ENCODE data around the gene EPB42.
"Not testable (repeated sequence)": the region's sequence is repeated elsewhere in the genome, so short reads cannot be mapped to it uniquely, and the experiment has no call there.

EPB42 gene

GRCh38 chr15:43184407-43185124 is 36.3 kb downstream of the EPB42 start:
- DNase-seq, result no peak

GRCh38 chr15:43183270-43183669 is 37.5 kb downstream of the EPB42 start:
- DNase-seq, result no peak

- DNase-seq, result not testable (repeated sequence)
Measured at GRCh38 chr15:43177147-43177546, 43.7 kb downstream of the EPB42 start.

DNA sequence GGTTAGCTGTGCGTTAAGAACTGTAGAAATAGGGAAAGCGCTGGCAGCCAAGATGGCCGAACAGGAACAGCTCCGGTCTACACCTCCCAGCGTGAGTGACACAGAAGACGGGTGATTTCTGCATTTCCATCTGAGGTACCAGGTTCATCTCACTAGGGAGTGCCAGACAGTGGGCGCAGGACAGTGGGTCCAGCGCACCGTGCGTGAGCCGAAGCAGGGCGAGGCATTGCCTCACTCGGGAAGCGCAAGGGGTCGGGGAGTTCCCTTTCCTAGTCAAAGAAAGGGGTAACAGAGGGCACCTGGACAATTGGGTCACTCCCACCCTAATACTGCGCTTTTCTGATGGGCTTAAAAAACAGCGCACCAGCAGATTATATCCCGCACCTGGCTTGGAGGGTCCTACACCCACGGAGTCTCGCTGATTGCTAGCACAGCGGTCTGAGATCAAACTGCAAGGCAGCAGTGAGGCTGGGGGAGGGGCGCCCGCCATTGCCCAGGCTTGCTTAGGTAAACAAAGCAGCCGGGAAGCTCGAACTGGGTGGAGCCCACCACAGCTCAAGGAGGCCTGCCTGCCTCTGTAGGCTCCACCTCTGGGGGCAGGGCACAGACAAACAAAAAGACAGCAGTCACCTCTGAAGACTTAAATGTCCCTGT is 45.0 kb downstream of the EPB42 start:
- not testable (repeated sequence) for DNase-seq

DNA sequence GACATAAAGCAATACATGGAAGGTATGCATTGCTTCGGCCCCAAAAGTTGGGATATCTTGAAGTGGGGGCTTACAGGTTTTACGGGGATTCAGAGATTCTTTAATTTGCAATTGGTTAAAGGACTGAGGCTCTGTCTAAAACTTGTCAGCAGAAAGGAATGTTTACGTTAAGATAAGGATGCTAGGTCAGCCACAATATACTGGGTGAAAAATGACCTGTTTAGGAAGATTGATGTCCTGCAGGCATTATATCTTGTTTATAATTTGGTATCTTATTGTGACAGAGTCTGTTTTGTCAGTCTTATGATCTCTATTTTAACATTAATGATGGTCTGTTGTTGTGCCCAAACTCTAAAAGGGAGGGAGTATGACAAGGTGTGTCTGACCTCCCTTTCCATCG is 50.9 kb downstream of the EPB42 start:
- no peak for DNase-seq

- DNase-seq, result no peak
Measured at GRCh38 chr15:43168192-43169107, 52.4 kb downstream of the EPB42 start.

- DNase-seq, result not testable (repeated sequence)
Measured at GRCh38 chr15:43167261-43167660, 53.6 kb downstream of the EPB42 start.

DNA sequence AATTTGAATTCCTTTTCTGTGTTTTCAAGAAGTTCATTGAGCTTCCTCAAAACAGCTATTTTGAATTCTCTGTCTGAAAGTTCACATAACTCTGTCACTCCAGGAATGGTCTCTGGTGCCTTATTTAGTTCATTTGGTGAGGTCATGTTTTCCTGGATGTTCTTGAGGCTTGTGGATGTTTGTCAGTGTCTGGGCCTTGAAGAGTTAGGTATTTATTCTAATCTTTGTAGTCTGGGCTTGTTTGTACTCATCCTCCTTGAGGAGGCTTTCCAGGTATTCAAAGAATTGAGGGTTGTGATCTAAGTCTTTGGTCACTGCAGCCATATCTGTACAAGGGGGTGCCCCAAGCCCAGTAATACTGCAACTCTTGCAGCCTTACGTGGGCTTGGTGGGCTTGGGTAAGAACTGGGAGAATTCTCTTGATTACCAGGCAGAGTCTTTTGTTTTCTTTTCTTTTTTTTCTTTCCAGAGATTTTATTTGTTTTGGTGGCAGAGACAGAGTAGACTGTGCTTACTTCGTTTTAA is 55.0 kb downstream of the EPB42 start:
- DNase-seq, result no peak

DNA sequence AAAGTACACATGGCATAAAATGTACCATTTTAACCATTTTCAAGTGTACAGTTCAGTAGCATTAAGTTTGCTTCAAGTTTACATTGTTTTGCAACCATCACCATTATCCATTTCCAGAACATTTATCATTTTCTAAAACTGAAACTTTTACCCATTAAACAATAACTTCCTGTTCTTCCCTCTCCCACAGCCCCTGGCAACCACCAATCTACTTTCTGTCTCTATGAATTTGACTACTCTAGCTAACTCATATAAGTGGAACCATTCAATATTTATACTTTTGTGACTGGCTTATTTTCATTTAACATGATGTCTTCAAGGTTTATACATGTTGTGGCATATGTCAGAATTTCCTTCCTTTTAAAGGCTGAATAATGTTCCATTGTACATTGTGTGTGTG is 67.5 kb downstream of the EPB42 start:
- no peak for DNase-seq

- DNase-seq, result no peak
Measured at GRCh38 chr15:43151688-43152087, 69.1 kb downstream of the EPB42 start.

DNA sequence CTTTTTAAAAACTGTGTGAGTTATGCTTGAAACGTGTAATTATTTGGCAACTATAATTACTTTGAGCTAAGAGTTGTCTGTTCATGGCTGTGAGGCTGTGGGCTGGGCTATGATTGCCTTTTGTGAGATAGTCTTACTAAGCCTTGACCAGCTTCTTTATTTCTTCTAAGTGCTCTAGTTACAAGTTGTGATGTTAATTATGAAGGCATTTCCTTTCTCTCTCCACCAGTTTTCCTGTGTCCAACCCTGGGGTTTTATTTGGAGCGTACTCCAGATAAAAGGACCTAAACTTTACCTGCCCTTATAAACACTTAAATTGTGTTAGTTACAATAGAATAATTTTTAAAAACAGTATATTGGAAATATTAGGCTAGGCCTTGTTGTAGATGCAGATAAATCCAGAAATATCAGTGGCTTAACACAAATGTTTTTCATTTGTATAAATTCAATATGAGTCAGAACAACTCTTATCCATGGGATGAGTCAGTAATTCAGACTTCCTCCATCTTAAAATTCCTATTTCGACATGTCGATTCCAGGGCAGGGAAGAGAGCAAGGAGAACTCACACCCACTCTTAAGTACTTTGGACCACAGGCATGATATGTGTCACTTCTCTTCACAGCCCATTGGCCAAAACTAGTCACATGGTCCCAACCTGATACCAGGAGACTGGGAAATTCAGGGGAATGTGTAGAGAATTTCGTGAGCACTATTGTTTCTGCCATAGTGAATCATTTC is 70.5 kb downstream of the EPB42 start:
- no peak for DNase-seq
